ENCODE data around the gene ARPIN.
"Not testable (repeated sequence)": the region's sequence is repeated elsewhere in the genome, so short reads cannot be mapped to it uniquely, and the experiment has no call there.

ARPIN gene

DNA sequence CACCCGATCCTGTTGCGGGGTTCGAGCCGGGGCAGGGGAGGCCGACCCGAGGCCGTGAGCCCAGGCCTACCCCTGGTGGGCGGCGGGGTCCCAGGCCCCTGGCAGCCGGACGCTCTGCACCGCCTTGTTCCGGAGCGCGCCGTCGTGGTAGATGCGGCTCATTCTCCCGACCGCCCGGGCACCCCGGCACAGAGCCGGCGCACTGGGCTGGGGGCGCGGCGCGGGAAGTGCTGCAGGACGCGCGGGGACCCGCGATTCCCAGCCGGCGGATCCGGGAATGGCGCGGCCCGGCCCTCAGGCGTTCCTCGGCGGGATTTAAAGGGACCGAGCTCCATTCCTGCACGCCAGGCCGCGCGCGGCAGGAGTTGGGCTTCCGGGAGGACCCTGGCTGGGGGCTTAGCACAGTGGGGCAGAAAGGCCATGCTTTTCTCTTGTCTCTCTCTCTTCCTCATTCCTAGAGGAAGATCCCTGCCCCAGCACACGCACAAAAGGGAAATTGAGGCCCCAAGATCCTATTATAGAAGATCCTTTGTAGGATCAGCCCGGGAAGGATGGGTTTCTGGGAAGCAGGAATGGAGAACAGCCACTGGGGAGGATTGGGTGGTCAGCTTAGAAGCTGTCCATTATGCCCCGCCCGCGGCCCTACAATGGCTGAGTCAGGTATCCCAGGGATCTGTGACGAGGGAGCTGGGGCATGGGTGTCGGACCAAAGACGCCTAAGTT, at the start of gene ARPIN:
Gene ARPIN (minus strand): TSS at position 279 of the 723 bp plus-strand sequence. CDS start 117 bp downstream, at position 162.
- no peak for DNase-seq (ENCODE audit: low read depth in 2 of 2)

DNA sequence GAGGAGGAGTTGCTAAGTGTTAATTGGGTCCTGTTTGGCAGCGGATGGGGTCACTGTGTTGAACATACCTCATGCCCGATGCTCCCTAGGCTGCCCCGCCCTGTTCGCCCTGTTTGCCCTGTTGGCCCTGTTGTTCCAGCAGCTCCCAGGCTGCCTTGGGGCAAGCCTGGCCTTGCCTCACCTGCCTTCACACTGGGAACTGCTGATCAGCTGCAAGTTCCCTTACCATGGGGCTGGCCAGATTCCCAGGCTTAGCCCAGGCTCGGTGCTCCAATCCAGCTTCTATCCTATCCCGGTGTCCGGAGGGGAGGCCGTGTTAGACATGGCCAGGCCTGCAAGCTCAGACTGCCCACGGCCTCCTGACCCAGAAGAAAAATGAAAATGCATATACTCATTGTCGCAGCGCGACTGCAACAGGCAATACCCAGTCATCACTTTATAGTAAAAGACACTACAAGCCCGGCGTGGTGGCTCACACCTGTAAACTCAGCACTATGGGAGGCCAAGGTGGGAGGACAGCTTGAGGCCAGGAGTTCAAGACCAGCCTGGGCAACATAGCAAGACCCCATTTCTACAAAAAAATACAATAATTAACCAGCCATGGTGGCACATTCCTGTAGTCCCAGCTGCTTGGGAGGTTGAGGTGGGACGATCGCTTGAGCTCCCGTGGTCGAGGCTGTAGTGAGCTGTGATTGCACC, 45.5 kb upstream of the ARPIN start:
- DNase-seq (ENCODE audit: low read depth in 2 of 2), result no peak

DNA sequence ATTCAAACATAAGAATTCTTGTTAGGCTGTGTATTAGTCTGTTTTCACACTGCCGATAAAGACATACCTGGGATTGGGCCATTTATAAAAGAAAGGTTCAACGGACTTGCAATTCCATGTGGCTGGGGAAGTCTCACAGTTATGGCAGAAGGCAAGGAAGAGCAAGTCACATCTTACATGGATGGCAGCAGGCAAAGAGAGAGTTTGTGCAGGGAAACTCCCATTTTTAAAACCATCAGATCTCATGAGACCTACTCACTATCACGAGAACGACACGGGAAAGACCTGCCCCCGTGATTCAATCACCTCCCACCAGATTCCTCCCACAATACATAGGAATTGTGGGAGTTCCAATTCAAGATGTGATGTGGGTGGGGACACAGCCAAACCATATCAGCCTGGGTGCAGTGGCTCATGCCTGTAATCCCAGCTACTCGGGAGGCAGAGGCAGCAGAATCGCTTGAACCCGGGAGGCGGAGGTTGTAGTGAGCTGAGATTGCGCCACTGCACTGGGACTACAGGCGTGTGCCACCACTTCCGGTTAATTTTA, 42.8 kb upstream of the ARPIN start:
- DNase-seq (ENCODE audit: low read depth in 2 of 2), result not testable (repeated sequence)

DNA sequence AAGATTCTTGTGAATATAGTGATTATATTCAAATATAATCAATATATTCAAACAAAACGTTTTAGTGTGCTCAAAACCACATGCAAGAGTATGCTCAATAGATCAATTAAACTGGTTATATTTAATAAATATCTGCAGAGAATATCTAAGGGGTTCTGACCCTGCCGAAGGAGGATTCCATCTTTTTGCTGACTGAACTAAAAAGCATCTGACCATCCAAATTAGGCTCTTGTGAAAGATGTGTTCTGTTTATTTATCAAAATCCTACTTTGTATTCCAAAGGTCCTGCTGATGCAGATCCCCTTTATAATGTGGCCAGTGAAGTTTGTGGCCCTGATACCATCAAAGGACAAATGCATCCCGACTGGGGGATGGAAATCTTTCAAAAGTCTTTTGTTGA, 41.8 kb upstream of the ARPIN start:
- DNase-seq (ENCODE audit: low read depth in 2 of 2), result no peak

DNA sequence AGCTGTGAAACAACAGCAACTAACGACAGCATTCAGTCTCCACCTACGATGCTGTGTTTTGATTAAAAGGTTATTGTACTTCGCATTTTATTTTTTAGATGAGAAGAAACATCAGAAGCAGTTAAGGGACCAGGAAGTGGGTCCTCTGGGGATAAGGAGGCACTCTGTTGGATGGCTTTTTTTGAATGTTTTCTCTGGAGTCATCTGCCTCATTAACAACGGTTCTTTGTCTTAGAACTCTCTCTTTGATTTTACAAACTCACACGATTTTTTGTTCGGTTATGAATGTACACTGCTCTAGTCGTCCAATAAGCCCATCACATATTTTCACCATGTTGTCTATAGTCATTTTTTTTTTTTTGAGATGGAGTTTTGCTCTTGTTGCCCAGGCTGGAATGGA, 36.0 kb upstream of the ARPIN start:
- DNase-seq (ENCODE audit: low read depth in 2 of 2), result no peak

DNA sequence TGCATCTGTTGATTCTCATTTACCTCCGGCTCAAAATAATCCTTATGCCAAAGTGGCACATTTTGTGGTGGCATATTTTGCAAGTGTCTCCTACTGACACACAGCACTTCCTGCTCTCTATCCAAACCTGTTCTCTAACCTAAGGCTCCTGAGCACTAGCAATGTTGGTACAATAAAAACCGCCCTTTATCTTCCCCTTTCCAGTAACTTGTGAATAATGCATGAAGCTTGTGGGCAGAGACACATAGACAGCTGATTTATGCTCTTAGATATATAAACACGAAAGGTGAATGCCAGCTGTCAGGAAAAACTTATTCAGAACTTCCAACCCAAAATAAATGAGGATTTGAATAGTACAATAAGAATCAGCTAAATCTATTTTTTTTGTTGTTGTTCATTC, 34.6 kb upstream of the ARPIN start:
- DNase-seq (ENCODE audit: low read depth in 2 of 2), result no peak

DNA sequence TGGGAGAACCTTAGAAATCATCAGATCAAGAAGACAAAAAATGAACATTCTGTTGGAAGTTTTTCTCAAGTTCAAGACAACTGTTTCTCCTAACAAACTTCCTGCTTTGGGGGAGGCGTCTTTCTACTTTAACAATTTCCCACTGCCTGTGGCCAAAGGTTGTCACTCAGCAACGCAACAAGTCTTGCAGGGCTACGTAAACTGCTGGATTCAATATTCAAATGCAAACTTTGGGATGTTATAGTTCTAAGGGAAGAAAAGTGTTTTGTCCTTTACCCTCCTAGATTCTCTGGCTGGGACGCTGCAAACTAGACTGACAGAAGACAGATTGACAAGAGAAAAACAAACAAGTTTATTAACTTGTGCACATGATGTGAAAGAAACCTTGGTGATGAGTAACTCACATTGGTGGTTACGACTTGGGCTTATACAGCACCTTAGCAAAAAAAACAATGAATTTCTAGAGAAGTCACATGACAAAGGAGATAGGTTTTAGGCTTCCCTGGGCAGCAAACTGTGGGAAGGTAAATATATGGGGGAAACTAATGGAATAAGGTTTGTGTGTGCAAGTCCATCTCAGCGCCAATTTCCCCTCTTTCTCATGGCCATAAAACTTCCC, 34.0 kb upstream of the ARPIN start:
- no peak for DNase-seq (ENCODE audit: low read depth in 2 of 2)

DNA sequence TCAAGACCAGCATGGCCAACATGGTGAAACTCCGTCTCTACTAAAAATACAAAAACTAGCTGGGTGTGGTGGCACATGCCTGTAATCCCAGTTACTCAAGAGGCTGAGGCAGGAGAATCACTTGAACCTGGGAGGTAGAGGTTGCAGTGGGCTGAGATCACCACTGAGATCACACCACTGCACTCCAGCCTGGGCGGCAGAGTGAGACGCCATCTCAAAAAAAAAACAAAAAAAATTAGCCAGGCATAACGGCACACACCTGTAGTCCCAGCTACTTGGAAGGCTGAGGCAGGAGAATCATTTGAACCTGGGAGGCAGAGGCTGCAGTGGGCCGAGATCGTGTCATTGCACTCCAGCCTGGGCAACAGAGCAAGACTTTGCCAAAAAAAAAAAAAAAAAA, 31.0 kb upstream of the ARPIN start:
- DNase-seq (ENCODE audit: low read depth in 2 of 2), result not testable (repeated sequence)

DNA sequence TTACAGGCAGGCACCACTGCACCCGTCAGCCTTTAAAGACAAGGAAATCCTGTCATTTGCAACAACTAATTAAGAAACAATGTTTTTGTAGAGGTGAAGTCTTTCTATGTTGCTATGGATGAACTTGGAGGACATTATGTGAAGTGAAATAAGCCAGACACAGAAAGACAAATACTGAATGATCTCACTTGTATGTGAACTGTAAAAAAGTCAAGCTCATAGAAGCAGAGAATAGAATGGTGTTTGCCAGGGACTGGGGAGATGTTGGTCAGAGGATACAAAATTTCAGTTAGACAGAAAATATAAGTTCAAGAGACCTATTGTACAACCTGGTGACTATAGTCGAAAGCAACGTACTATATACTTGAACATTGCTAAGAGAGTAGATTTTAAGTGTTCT, 27.2 kb upstream of the ARPIN start:
- no peak for DNase-seq (ENCODE audit: low read depth in 2 of 2)

DNA sequence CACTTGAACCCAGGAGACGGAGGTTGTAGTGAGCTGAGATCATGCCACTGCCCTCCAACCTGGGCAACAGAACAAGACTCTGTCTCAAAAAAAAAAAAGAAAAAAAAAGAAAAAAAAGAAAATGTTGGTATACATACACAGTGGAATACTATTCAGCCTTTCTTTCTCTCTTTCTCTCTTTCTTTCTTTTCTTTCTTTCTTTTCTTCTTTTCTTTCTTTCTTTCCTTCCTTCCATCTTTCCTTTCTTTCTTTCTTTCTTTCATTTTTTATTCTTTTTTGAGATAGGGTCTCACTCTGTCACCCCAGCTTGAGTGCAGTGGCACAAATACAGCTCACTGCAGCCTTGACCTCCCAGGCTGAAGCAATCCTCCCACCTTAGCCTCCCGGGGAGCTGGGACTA, 26.6 kb upstream of the ARPIN start:
- DNase-seq (ENCODE audit: low read depth in 2 of 2), result not testable (repeated sequence)

DNA sequence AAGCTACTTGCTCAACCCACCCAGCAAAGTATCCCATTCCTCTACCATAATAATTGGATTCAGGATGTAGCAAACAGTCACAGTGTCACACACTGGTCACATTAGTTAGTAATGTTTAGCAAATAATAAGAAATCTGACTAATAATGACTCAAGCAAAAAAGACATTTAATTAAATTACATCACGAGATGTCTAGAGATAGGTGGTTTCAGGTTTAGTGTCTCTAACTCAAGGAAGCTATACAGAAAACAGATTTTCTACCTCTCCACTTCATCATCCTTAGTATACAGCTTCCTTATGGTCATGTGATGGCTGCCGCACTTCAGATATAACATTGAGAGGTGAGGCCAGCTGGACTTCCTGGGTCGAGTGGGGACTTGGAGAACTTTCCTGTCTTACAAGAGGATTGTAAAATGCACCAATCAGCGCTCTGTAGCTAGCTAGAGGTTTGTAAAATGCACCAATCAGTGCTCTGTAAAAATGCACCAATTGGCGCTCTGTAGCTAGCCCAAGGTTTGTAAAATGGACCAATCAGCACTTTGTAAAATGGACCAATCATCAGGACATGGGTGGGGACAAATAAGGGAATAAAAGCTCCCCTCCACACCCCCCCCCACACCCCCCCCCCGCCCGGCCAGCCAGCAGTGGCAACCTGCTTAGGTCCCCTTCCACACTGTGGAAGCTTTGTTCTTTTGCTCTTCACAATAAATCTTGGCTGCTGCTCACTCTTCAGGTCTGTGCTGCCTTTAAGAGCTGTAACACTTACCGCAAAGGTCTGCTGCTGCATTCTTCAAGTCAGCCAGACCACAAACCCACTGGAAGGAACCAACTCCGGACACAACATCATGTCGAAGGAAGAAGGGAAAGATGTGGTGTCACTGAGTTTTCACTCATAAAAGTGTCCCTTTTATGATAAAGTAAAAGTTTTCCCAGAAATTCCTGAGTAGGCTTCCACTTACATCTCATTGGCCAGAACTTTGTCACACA, 24.9 kb upstream of the ARPIN start:
- DNase-seq (ENCODE audit: low read depth in 2 of 2), result no peak

DNA sequence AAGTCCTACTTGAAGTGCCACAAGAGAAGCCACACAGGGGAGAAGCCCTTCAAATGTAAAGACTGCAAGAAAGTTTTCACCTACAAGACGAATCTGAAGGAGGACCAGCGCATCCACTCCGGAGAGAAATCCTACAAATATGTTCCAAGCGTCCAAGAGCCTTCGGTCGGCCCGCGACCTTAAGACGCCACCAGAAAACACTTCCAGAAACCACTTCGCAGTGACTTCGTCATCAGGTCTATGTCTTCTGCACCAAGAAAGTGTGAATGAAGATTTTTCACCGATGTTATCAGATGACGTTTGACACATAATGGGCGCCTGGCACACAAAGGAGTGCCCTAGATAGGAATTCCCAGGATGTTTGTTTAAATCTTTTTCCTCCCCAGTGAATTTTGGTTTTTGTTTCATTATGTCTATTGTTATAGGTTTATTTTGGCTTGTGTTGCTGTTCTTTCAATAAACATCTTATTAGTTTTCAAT, 24.1 kb upstream of the ARPIN start:
- no peak for DNase-seq (ENCODE audit: low read depth in 2 of 2)

DNA sequence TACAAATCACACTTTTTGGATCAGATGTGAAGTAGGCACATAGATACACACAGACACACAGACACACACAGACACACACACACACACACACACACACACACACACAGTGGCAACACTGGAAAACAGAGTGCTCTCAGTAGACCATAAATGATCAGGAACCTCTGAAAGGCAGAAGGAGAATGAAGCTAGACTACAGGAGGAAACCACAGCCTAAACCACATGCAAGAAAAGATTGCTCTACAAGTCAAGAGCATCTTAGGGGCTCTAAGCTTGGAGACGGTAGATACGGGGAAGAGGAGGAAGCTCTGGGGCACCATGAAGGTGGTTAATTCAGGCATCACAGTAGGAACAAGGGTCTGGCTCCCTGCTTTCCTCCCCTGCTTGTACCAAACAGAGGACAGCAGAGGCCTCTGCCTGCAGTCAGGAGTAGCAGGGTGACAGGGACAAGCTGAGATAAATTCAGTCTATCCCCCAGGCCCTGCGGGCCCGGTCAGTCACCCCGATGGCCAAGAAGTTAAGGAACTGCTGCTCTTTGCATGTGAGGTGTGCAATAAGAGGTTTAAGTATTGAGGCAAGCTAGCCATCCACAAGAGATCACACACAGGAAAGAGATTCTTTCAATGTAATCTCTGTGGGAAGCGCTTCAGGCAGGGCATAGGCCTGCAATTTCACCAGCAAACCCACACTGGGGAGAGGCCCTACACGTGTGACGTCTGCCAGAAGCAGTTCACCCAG, 23.5 kb upstream of the ARPIN start:
- no peak for DNase-seq (ENCODE audit: low read depth in 2 of 2)

DNA sequence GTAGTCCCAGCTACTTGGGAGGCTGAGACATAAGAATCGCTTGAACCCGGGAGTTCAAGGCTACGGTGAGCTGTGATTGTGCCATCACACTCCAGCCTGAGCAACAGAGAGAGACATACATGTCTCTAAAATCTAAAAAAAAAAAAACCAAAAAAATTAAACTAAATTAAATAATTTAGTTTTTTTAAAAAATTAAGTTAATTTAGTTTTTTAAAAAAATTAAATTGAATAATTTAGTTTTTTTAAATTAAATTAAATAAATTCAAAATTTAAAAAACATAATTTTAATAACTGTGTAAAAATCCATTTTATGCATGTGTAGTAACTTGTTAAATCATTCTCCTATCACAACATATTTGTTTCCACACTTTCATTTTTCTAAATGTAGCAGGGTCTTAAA, 20.1 kb upstream of the ARPIN start:
- no peak for DNase-seq (ENCODE audit: low read depth in 2 of 2)

DNA sequence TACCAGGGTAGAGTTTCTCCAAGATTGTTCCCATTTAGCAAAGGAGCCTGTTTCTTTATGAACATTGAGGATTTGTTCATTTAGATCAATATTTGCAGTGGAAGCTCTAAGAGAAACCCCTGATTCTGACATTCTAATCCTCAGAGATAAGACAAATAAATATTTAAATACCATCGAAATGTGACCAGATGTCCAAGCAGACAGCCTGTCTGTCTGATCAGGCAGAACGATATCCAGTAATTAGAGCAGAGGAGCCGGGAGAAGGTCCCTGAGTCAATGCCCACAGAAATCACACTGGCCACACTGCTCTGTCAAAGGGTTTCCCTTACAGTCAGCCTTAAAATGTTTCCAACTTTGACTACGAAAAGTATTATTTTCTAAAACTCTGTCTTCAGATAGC, 15.7 kb upstream of the ARPIN start:
- DNase-seq (ENCODE audit: low read depth in 2 of 2), result no peak

DNA sequence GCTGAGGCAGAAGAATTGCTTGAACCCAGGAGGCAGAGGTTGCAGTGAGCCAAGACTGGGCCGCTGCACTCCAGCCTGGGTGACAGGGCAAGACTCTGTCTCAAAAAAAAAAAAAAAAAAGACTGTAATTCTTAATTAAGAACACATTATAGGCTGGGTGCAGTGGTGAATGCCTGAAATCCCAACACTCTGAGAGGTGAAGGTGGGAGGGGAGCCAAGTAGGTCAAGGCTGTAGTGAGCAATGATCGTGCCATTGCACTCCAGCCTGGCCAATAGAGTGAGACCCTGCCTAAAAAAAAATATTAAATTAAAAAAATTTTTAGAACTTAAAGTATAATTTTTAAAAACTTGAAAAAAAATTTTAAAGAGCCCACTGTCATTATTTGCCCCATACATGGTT, 13.4 kb upstream of the ARPIN start:
- DNase-seq (ENCODE audit: low read depth in 2 of 2), result peak; percentile 21 to 28

DNA sequence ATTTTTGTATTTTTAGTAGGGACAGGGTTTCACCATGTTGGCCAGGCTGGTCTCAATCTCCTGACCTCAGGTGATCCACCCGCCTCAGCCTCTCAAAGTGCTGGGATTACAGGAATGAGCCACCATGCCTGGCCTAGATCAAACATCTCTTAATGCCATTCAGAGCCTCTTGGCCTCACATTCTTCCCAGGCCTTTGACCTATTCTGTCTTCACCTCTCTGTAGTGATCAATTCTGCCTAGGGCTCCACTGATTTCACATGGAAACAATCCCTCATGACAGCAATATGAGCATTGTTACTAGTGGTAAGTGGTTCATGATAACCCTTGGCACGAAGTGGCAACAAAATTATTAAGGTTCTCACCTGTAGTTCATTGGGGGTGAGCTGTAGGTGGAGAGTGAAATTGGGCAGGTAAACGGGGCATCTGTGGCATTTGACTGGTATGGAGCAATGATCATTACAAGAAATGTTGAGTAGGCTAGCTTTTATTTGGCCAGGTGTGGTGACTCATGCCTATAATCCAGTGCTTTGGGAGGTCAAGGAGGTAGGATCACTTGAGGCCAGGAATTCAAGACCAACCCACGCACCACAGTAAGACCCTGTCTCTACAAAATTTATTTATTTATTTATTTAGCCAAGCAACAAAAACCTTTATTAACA, 4.8 kb upstream of the ARPIN start:
- DNase-seq (ENCODE audit: low read depth in 2 of 2), result no peak

DNA sequence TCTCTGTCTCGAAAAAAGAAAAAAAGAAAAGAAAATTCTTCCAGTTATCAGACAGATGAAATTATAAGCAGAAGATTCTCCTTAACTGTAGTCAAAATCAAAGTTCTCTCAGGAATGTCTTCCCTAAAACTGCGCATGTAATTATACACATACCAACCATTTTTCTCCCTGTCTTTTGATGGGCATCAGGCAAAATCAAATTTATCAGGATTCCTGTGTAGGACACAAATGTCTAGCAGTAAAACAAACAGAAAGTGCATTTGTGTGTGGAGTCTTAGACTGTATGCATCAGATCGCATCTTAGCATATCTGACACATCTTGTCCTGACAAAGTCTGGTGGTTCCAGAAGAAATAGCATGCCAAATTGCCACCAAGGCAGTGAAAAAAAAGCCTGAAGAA, 3.9 kb upstream of the ARPIN start:
- no peak for DNase-seq (ENCODE audit: low read depth in 2 of 2)

DNA sequence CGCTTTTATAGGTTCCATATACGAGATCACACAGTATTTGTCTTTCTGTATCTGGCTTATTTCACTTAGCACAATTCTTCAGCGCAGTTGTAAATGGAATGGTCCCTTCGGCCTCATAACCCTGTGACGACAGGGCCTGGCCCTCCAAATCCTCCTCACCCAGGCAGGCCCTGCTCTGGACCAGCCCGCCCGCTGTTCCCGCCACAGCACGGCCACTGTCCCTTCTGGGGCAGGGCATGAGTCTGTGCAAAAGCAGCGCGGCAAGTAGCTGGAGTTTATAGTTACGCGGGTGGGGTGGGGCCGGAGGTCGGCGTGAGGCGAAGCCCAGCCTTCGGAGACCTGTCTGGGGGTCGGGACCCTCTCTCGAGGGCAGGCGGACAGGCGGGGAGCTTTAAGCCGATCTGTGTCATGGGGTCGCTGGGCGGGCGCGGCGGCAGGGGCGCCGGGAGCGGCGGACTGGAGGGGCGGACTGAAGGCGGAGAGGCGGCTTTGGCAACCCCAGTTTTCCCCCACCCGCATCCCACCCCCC, 543 bp downstream of the ARPIN start:
- no peak for DNase-seq (ENCODE audit: low read depth in 2 of 2)

All from fibroblast of skin of left quadriceps (primary cell).